Mucosa of stomach (tissue), 1 donor: ENCODE data around the gene RFNG.
"Not testable (repeated sequence)": the region's sequence is repeated elsewhere in the genome, so short reads cannot be mapped to it uniquely, and the experiment has no call there.

Experiments
- H3K27me3 ChIP-seq: one replicate; pipeline ENCODE4 v1.7.0; 2013; ENCODE audit warnings: mild to moderate bottlenecking, low read length; ENCODE audit not compliant: control insufficient read depth, insufficient read depth
- H3K36me3 ChIP-seq: one replicate; pipeline ENCODE4 v1.7.0; 2013; ENCODE audit warnings: low read length; ENCODE audit not compliant: control insufficient read depth, insufficient read depth
- H3K4me1 ChIP-seq: one replicate; pipeline ENCODE4 v1.7.0; 2013; ENCODE audit warnings: mild to moderate bottlenecking, low read length; ENCODE audit not compliant: control insufficient read depth, insufficient read depth
- H3K4me3 ChIP-seq: one replicate; pipeline ENCODE4 v1.7.0; 2013; ENCODE audit warnings: low read length
- H3K9ac ChIP-seq: one replicate; pipeline ENCODE4 v1.7.0; 2013; ENCODE audit warnings: mild to moderate bottlenecking, low read length, moderate library complexity
- H3K9me3 ChIP-seq: one replicate; pipeline ENCODE4 v1.7.0; 2013; ENCODE audit warnings: mild to moderate bottlenecking, low read length, moderate library complexity; ENCODE audit not compliant: control insufficient read depth
- donor health status: Pancreatic carcinoma.

The RFNG gene

GRCh38 chr17:82049521-82049971 is 2.1 kb downstream of the RFNG start:
- Histone ChIP-seq H3K9me3 (no peaks in the 10 kb centered on the region), H3K27me3 (no peaks in the 10 kb centered on the region), H3K4me3 (no peak overlapping the region), H3K36me3 (no peaks in the 10 kb centered on the region), H3K4me1 (peaks cover 23% of the 10 kb centered on the region), H3K9ac (no peak overlapping the region)

GRCh38 chr17:82049106-82049505 is 2.5 kb downstream of the RFNG start:
- Histone ChIP-seq H3K9me3 (no peaks in the 10 kb centered on the region), H3K36me3 (no peaks in the 10 kb centered on the region), H3K27me3 (no peaks in the 10 kb centered on the region), H3K9ac (no peak overlapping the region), H3K4me3 (no peak overlapping the region), H3K4me1 (peaks cover 23% of the 10 kb centered on the region)

DNA sequence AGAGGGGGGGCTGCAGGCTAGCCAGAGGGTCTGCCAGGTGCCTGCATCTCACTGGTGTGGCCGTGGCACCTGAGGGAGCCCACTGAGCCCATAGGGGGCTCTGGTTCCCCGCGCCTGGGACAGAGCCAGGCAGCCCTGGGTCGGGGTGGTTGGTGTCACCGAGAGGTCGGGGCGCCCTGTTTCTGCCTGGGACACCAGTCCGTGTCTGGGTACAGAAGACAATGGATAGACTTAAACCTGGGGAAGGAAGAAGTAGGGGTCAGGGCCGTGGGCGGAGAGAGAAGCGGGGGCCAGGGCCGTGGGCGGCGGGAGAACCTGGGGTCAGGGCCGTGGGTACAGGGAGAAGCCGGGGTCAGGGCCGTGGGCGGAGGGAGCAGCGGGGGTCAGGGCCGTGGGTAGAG is 3.0 kb downstream of the RFNG start:
- no peaks in the 10 kb centered on the region for H3K9me3 ChIP-seq
- H3K36me3 ChIP-seq = no peaks in the 10 kb centered on the region
- no peak overlapping the region for H3K4me3 ChIP-seq
- peaks cover 23% of the 10 kb centered on the region for H3K4me1 ChIP-seq
- H3K27me3 ChIP-seq = no peaks in the 10 kb centered on the region
- H3K9ac ChIP-seq = no peak overlapping the region

GRCh38 chr17:82047914-82048570 is 3.6 kb downstream of the RFNG start:
- H3K4me3 ChIP-seq = no peak overlapping the region
- peaks cover 18% of the 10 kb centered on the region for H3K4me1 ChIP-seq
- no peaks in the 10 kb centered on the region for H3K9me3 ChIP-seq
- H3K27me3 ChIP-seq = no peaks in the 10 kb centered on the region
- no peaks in the 10 kb centered on the region for H3K36me3 ChIP-seq
- no peak overlapping the region for H3K9ac ChIP-seq

DNA sequence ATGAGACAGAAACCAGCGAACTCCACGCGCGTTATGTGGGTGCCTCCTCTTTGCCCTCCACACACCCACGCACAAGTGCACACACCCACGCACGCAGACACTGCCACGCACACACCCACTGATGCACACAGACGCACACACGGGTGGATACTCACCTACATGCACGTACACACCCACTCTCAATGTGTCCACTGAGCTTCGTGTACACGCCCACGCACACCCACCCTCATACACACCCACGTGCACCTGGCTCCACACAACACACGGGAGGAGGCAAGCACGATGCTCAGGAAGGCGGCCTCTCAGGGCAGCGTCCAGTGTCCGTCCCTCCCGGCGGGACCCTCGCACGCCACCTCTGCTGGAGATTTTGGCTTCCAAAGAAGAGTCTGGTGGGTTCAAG is 4.2 kb downstream of the RFNG start:
- Histone ChIP-seq H3K27me3 (no peaks in the 10 kb centered on the region), H3K4me1 (peaks cover 12% of the 10 kb centered on the region), H3K9me3 (no peaks in the 10 kb centered on the region), H3K4me3 (no peak overlapping the region), H3K9ac (no peak overlapping the region), H3K36me3 (no peaks in the 10 kb centered on the region)

GRCh38 chr17:82046903-82047302 is 4.7 kb downstream of the RFNG start:
- no peak overlapping the region for H3K4me3 ChIP-seq
- no peaks in the 10 kb centered on the region for H3K27me3 ChIP-seq
- H3K9ac ChIP-seq = no peak overlapping the region
- H3K9me3 ChIP-seq = no peaks in the 10 kb centered on the region
- no peaks in the 10 kb centered on the region for H3K36me3 ChIP-seq
- H3K4me1 ChIP-seq = peaks cover 10% of the 10 kb centered on the region

DNA sequence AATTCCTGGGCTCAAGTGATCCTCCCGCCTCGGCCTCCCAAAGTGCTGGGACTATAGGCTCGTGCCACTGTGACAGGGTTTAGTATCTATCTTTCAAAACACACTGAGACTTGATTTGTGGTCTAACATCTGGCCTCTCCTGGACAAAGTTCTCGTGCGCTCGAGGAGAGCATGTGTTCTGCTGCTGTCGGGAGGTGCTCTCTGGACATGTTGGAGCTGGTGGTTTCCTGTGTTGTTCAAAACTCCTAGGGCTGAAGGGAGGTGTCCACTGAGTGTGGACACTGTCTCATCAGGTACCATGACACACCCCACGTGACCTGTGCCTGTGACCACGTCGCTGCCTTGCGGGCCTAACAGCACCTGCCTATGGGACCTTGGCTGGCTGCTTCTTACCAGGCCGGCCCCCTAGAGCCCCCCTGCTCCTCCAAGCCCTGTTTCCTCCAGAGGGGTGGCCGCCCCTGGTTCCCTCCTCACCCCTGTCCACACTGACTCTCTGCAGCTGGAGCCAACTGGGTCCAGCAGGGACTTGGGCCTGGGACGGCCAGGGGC is 5.6 kb downstream of the RFNG start:
- H3K9me3 ChIP-seq = no peaks in the 10 kb centered on the region
- H3K36me3 ChIP-seq = no peaks in the 10 kb centered on the region
- no peak overlapping the region for H3K4me3 ChIP-seq
- no peaks in the 10 kb centered on the region for H3K27me3 ChIP-seq
- peaks cover 10% of the 10 kb centered on the region for H3K4me1 ChIP-seq
- no peak overlapping the region for H3K9ac ChIP-seq

DNA sequence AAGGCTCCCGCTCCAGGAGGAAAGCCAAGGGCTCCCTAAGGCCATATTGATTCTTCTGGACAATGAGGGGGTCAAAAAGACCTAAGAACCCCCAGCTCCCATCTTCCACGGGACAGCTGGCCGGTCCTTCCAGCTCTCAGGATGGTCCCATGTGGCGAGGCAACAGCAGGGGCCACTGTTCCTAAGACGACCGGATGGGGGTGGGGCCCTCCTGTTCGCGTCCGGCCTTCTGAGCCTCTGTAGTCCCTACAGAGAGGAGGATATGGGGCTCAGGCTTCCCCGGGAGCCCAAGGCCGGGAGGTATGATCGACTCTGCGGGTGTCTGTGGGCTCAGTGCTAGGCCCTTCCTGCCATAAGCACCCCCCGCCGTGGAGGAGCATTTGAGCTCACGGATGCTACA is 8.1 kb downstream of the RFNG start:
- Histone ChIP-seq H3K9ac (no peak overlapping the region), H3K4me1 (no peaks in the 10 kb centered on the region), H3K9me3 (no peaks in the 10 kb centered on the region), H3K27me3 (no peaks in the 10 kb centered on the region), H3K4me3 (no peak overlapping the region), H3K36me3 (no peaks in the 10 kb centered on the region)

- H3K4me3 ChIP-seq = no peak overlapping the region
- H3K9me3 ChIP-seq = no peaks in the 10 kb centered on the region
- no peaks in the 10 kb centered on the region for H3K27me3 ChIP-seq
- H3K4me1 ChIP-seq = no peaks in the 10 kb centered on the region
- no peak overlapping the region for H3K9ac ChIP-seq
- H3K36me3 ChIP-seq = no peaks in the 10 kb centered on the region
Measured at GRCh38 chr17:82042649-82043048, 9.0 kb downstream of the RFNG start.

- no peaks in the 10 kb centered on the region for H3K9me3 ChIP-seq
- peaks cover 7% of the 10 kb centered on the region for H3K4me1 ChIP-seq
- no peak overlapping the region for H3K4me3 ChIP-seq
- no peaks in the 10 kb centered on the region for H3K27me3 ChIP-seq
- no peaks in the 10 kb centered on the region for H3K36me3 ChIP-seq
- no peak overlapping the region for H3K9ac ChIP-seq
Measured at GRCh38 chr17:82041144-82041814, 10.3 kb downstream of the RFNG start.

GRCh38 chr17:82039695-82040299 is 11.8 kb downstream of the RFNG start:
- H3K4me1 ChIP-seq = peaks cover 13% of the 10 kb centered on the region
- H3K36me3 ChIP-seq = no peaks in the 10 kb centered on the region
- H3K4me3 ChIP-seq = no peak overlapping the region
- H3K9me3 ChIP-seq = no peaks in the 10 kb centered on the region
- H3K27me3 ChIP-seq = no peaks in the 10 kb centered on the region
- H3K9ac ChIP-seq = no peak overlapping the region

DNA sequence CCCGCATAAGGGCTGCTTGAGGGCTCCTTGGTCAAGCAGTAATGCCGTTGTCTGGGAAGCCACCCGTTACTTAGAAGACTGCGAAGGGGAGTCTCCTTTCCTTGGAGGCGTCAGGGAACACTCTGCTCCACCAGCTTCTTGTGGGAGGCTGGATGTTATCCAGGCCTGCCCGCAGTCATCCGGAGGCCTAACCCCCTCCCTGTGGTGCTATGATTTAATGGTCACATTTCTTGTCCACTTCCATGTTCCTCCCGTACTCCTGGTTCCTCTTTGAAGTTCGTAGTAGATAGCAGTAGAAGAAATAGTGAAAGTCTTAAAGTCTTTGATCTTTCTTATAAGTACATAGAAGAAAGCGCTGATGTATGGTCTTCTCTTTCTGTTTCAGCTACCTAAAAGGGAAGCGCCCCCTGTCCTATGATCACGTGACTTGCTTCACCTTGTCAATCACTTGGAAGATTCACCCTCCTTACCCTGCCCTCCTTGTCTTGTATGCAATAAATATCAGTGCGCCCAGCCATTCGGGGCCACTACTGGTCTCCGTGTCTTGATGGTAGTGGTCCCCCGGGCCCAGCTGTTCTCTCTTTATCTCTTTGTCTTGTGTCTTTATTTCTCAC is 12.7 kb downstream of the RFNG start:
- H3K4me1 ChIP-seq = peaks cover 13% of the 10 kb centered on the region
- not testable (repeated sequence) for H3K4me3 ChIP-seq, H3K27me3 ChIP-seq, H3K9me3 ChIP-seq, H3K36me3 ChIP-seq, H3K9ac ChIP-seq
